ENCODE results near the gene TMEM270. TPM values are rescaled to one million over a fixed set of nuclear protein-coding genes. Genes with fewer than 3 reads are reported as not detected.

Gene TMEM270
- total RNA-seq, 2 experiments from 2014 or later, result not detected

- peaks cover 13% of the 10 kb centered on the region for H3K4me1 ChIP-seq (ENCODE audit: insufficient read depth, low read length)
- no peaks in the 10 kb centered on the region for H3K36me3 Mint-ChIP-seq (ENCODE audit: low read depth)
- H3K27ac ChIP-seq (ENCODE audit: low read depth in 1 of 2, low read length in 2 of 2), result no peak overlapping the region
- H3K27me3 ChIP-seq (ENCODE audit: control insufficient read depth in 1 of 2, insufficient read depth in 2 of 2, low read length in 2 of 2), result peaks cover 0 to 4% of the 10 kb centered on the region in 2 experiments
- no peak overlapping the region for H3K4me3 Mint-ChIP-seq
- no peak for ATAC-seq (ENCODE audit: poor library complexity)
- no peaks in the 10 kb centered on the region for H3K9me3 ChIP-seq (ENCODE audit: control insufficient read depth in 1 of 2, insufficient read depth in 1 of 2, low read length in 2 of 2)
- H3K27me3 Mint-ChIP-seq, result peaks cover 4% of the 10 kb centered on the region
- TF ChIP-seq CTCF (IDR thresholded peaks at IDR 0.05), result no peak
- CTCF ChIA-PET, result no interaction called here
- intact Hi-C loops (cut with DNase I, micrococcal nuclease), result no loop called here
- H3K27ac Mint-ChIP-seq, result no peak overlapping the region
- H3K4me3 ChIP-seq (ENCODE audit: low read length), result no peak overlapping the region
- H3K4me1 Mint-ChIP-seq (ENCODE audit: low read depth), result peaks cover 16% of the 10 kb centered on the region
- no peaks in the 10 kb centered on the region for H3K9me3 Mint-ChIP-seq
- H3K36me3 ChIP-seq (ENCODE audit: insufficient read depth, low read length), result no peaks in the 10 kb centered on the region
- POLR2A ChIA-PET, result no interaction called here
- DNase-seq, result no peak
These were observed 12.8 kb upstream of the TMEM270 start for GRCh38 chr7:73847941-73848723.

- H3K27me3 Mint-ChIP-seq, result peaks cover 15% of the 10 kb centered on the region
- H3K27ac Mint-ChIP-seq, result peak overlapping the region; percentile 63
- peaks cover 13% of the 10 kb centered on the region for H3K4me1 ChIP-seq (ENCODE audit: insufficient read depth, low read length)
- H3K4me3 Mint-ChIP-seq, result no peak overlapping the region
- no peaks in the 10 kb centered on the region for H3K36me3 Mint-ChIP-seq (ENCODE audit: low read depth)
- POLR2A ChIA-PET, result no interaction called here
- H3K36me3 ChIP-seq (ENCODE audit: insufficient read depth, low read length), result no peaks in the 10 kb centered on the region
- CTCF ChIA-PET, result no interaction called here
- intact Hi-C loops (cut with DNase I, micrococcal nuclease), result loop anchor here in 1 of 2 experiments (5.0 kb wide), 1 partner anchor 113 kb away; the partner anchor contains the start of gene ABHD11
- H3K4me3 ChIP-seq (ENCODE audit: low read length), result no peak overlapping the region
- no peak overlapping the region for H3K27ac ChIP-seq (ENCODE audit: low read depth in 1 of 2, low read length in 2 of 2)
- H3K9me3 Mint-ChIP-seq, result no peaks in the 10 kb centered on the region
- ATAC-seq (ENCODE audit: poor library complexity) (no peak), DNase-seq (peak in 1 of 14 experiments; percentile 55)
- peaks cover 0 to 6% of the 10 kb centered on the region in 2 experiments for H3K27me3 ChIP-seq (ENCODE audit: control insufficient read depth in 1 of 2, insufficient read depth in 2 of 2, low read length in 2 of 2)
- no peaks in the 10 kb centered on the region for H3K9me3 ChIP-seq (ENCODE audit: control insufficient read depth in 1 of 2, insufficient read depth in 1 of 2, low read length in 2 of 2)
- H3K4me1 Mint-ChIP-seq (ENCODE audit: low read depth), result peaks cover 6% of the 10 kb centered on the region
- TF ChIP-seq CTCF (IDR thresholded peaks at IDR 0.05), result no peak
These were observed 10.2 kb upstream of the TMEM270 start for GRCh38 chr7:73850781-73851207.

- ChIA-PET CTCF (no interaction called here), POLR2A (no interaction called here)
- H3K27ac ChIP-seq (ENCODE audit: low read depth in 1 of 2, low read length in 2 of 2), result no peak overlapping the region
- Mint-ChIP-seq H3K4me3 (peak overlapping the region; percentile 42), H3K9me3 (no peaks in the 10 kb centered on the region), H3K27ac (peak overlapping the region; percentile 63), H3K4me1 (ENCODE audit: low read depth) (peaks cover 6% of the 10 kb centered on the region), H3K36me3 (ENCODE audit: low read depth) (no peaks in the 10 kb centered on the region), H3K27me3 (peaks cover 21% of the 10 kb centered on the region)
- peaks cover 0 to 6% of the 10 kb centered on the region in 2 experiments for H3K27me3 ChIP-seq (ENCODE audit: control insufficient read depth in 1 of 2, insufficient read depth in 2 of 2, low read length in 2 of 2)
- peak; percentile 74 for ATAC-seq (ENCODE audit: poor library complexity)
- peak in 3 of 14 experiments; percentile 44 to 69 (median 59) for DNase-seq
- peaks cover 15% of the 10 kb centered on the region for H3K4me1 ChIP-seq (ENCODE audit: insufficient read depth, low read length)
- intact Hi-C loops (cut with DNase I, micrococcal nuclease), result loop anchor here in 1 of 2 experiments (5.0 kb wide), 1 partner anchor 114 kb away; the partner anchor contains the start of gene ABHD11
- no peak for TF ChIP-seq CTCF (IDR thresholded peaks at IDR 0.05)
- H3K4me3 ChIP-seq (ENCODE audit: low read length), result no peak overlapping the region
- H3K9me3 ChIP-seq (ENCODE audit: control insufficient read depth in 1 of 2, insufficient read depth in 1 of 2, low read length in 2 of 2), result no peaks in the 10 kb centered on the region
- H3K36me3 ChIP-seq (ENCODE audit: insufficient read depth, low read length), result no peaks in the 10 kb centered on the region
These were observed 9.3 kb upstream of the TMEM270 start for GRCh38 chr7:73851410-73852338.

All from CD4-positive, alpha-beta T cell (primary cell).